Measurements from ENCODE around the gene CALD1. TPM values are rescaled to one million over a fixed set of nuclear protein-coding genes. Genes with fewer than 3 reads are reported as not detected.

Gene CALD1
- total RNA-seq, 1 experiment from 2014 or later = 107 TPM

DNA sequence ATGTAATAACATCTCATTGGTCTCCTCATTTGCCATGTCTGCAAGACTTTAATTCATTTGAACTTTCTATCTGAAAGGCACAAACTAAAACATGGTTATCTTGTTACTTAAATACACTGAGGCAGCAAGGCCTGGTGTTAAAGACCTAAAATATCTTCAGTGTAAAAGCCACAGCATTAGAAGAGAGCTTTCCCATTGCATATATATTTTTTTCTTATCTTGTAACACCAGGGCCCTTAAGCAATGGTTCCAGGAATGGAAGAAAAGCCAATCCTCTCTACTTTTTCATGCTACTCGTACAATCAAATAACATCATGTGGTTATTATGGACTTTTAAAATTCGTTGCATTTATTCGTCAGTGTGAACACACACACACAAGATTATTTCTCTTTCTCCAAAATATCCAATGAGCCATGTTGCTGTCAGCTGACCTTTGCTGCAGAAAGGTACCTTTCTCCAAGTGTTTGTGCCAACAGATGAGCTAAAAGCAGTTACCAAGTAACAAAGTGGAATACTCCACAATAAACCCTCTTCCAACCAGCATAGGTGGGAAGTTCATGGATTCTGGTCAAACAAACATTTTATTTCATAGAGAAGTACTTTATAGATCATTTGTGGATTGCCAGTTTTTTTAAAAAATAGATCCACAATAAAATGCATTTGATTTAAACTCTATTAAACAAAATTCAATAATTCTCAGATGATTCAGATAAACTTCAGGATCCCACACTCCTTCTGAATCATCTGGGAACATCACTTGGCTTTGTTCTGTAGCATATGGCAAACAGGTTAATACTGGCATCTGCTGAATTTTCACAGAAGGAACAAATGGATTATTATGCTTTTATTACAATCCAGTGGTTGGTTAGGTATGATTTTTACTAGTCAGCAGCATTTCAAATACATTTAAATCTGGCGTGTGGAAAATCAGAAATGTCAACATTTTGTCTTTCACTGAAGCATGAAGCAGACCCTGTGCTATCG lies 143.6 kb downstream of the CALD1 start:
- Histone ChIP-seq H3K9ac (ENCODE audit: extremely low read depth, insufficient read length, low read length) (no peak overlapping the region), H3K56ac (ENCODE audit: insufficient read length, low read depth, low read length) (no peak overlapping the region), H4K5ac (ENCODE audit: insufficient read length, low read depth, low read length) (no peak overlapping the region), H3K27me3 (ENCODE audit: insufficient read depth, low read length) (no peaks in the 10 kb centered on the region), H4K8ac (replicated peaks; ENCODE audit: insufficient read length, low read depth, low read length) (no peak overlapping the region), H2AFZ (ENCODE audit: low read length) (no peak overlapping the region), H2BK12ac (ENCODE audit: insufficient read length, low read depth, low read length) (no peak overlapping the region), H4K91ac (ENCODE audit: insufficient read length, low read depth, low read length) (no peak overlapping the region), H2AK5ac (ENCODE audit: insufficient read length, low read length) (no peak overlapping the region), H3K9me3 (ENCODE audit: control insufficient read depth, low read depth, low read length) (no peaks in the 10 kb centered on the region), H2BK20ac (ENCODE audit: low read depth, low read length, poor library complexity, severe bottlenecking) (no peak overlapping the region), H2BK15ac (ENCODE audit: low read depth, low read length) (no peak overlapping the region), H3K27ac (ENCODE audit: insufficient read length, low read depth, low read length) (no peak overlapping the region), H2BK120ac (ENCODE audit: low read depth, low read length, poor library complexity, severe bottlenecking) (no peak overlapping the region), H3K14ac (ENCODE audit: insufficient read depth, low read length) (no peak overlapping the region), H3K23me2 (ENCODE audit: insufficient read length, low read depth, low read length, poor library complexity, severe bottlenecking) (no peaks in the 10 kb centered on the region), H2BK5ac (ENCODE audit: insufficient read length, low read length) (no peak overlapping the region), H3K79me2 (ENCODE audit: insufficient read depth, low read length) (no peaks in the 10 kb centered on the region), H3K18ac (ENCODE audit: insufficient read length, low read depth, low read length) (no peak overlapping the region), H3K4me1 (ENCODE audit: insufficient read depth, low read length) (no peaks in the 10 kb centered on the region), H3T11ph (ENCODE audit: low read length) (no peak overlapping the region), H3K23ac (ENCODE audit: insufficient read length, low read depth, low read length) (no peak overlapping the region), H3K4me2 (ENCODE audit: insufficient read depth, insufficient read length, low read length) (no peak overlapping the region), H3K4ac (ENCODE audit: low read depth, low read length) (no peak overlapping the region), H4K20me1 (ENCODE audit: control insufficient read depth, insufficient read depth, insufficient read length) (no peaks in the 10 kb centered on the region), H3K79me1 (ENCODE audit: insufficient read depth, low read depth, low read length, poor library complexity, severe bottlenecking) (peaks cover 3% of the 10 kb centered on the region)
- H3K4me1 Mint-ChIP-seq = peaks cover 7% of the 10 kb centered on the region in 2 experiments; a peak in 3 of 4 replicates
- DNase-seq = no peak
- TF ChIP-seq, protein P1, sequence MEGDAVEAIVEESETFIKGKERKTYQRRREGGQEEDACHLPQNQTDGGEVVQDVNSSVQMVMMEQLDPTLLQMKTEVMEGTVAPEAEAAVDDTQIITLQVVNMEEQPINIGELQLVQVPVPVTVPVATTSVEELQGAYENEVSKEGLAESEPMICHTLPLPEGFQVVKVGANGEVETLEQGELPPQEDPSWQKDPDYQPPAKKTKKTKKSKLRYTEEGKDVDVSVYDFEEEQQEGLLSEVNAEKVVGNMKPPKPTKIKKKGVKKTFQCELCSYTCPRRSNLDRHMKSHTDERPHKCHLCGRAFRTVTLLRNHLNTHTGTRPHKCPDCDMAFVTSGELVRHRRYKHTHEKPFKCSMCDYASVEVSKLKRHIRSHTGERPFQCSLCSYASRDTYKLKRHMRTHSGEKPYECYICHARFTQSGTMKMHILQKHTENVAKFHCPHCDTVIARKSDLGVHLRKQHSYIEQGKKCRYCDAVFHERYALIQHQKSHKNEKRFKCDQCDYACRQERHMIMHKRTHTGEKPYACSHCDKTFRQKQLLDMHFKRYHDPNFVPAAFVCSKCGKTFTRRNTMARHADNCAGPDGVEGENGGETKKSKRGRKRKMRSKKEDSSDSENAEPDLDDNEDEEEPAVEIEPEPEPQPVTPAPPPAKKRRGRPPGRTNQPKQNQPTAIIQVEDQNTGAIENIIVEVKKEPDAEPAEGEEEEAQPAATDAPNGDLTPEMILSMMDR (conservative IDR thresholded peaks at IDR 0.05) = no peak
- no peaks in the 10 kb centered on the region for H3K9me3 Mint-ChIP-seq
- peaks cover 0 to 9% (median 8%) of the 10 kb centered on the region in 3 experiments; a peak in 4 of 7 replicates for H3K36me3 Mint-ChIP-seq (ENCODE audit: insufficient read depth in 1 of 3, low read depth in 3 of 3)
- no peak overlapping the region for H3K27ac Mint-ChIP-seq
- no peak overlapping the region for H3K4me3 Mint-ChIP-seq
- no CpG with 5 or more reads among the region's 5 CpGs for WGBS (ENCODE audit: extremely low coverage, insufficient read length, low lambda C conversion rate)
- H3K27me3 Mint-ChIP-seq (ENCODE audit: low read depth) = no peaks in the 10 kb centered on the region

Data from H9 (cell line).